Fibroblast of lung (primary cell): ENCODE data around the gene PRR15. TPM values are rescaled to one million over a fixed set of nuclear protein-coding genes. Genes with fewer than 3 reads are reported as not detected.
A peak's percentile ranks its signal among the peaks of the same experiment; 100 is the strongest.

Experiments
- DNase-seq, 2 donors: peaks; one replicate each; pipeline versions ENCODE4 v3.0.0 to v3.0.0-alpha.2; 2010; ENCODE audit warnings: low read depth in 2 of 2
- H2AFZ ChIP-seq: 2 replicates; pipeline ENCODE4 v1.5.1; 2012; ENCODE audit warnings: low read length, control low read depth, inconsistent platforms
- H3K27ac ChIP-seq: 2 replicates; pipeline ENCODE4 v1.5.1; 2011; ENCODE audit warnings: low read length, control low read depth; ENCODE audit not compliant: insufficient read depth
- H3K27me3 ChIP-seq: 2 replicates; pipeline ENCODE4 v1.5.1; 2011; ENCODE audit warnings: mild to moderate bottlenecking, low read length; ENCODE audit not compliant: control insufficient read depth, insufficient read depth
- H3K36me3 ChIP-seq: 2 replicates; pipeline ENCODE4 v1.5.1; 2011; ENCODE audit warnings: low read length; ENCODE audit not compliant: control insufficient read depth, insufficient read depth
- H3K4me1 ChIP-seq: 2 replicates; pipeline ENCODE4 v1.5.1; 2011; ENCODE audit warnings: low read length; ENCODE audit not compliant: control insufficient read depth, insufficient read depth; ENCODE audit errors: extremely low read depth
- H3K4me2 ChIP-seq: 2 replicates; pipeline ENCODE4 v1.5.1; 2011; ENCODE audit warnings: low read length, control low read depth; ENCODE audit not compliant: insufficient read depth; ENCODE audit errors: extremely low read depth
- H3K4me3 ChIP-seq, 4 experiments: fragments of 200-600 bp in 1 of 4; sonication (generic) in 1 of 4; replicated peaks in 1 of 4; 2 replicates each; pipeline ENCODE4 v1.5.1; 2011 to 2016; ENCODE audit warnings: low read length in 4 of 4, low read depth in 3 of 4, mild to moderate bottlenecking in 3 of 4, control low read depth in 2 of 4, inconsistent platforms in 1 of 4, mixed read lengths in 1 of 4; ENCODE audit not compliant: insufficient read depth in 1 of 4; ENCODE audit errors: control extremely low read depth in 1 of 4
- H3K79me2 ChIP-seq: 2 replicates; pipeline ENCODE4 v1.5.1; 2012; ENCODE audit warnings: mild to moderate bottlenecking, low read length, inconsistent platforms; ENCODE audit not compliant: control insufficient read depth, insufficient read depth
- H3K9ac ChIP-seq: 2 replicates; pipeline ENCODE4 v1.5.1; 2011; ENCODE audit warnings: mild to moderate bottlenecking, low read length, control low read depth; ENCODE audit not compliant: insufficient read depth
- H3K9me3 ChIP-seq: 2 replicates; pipeline ENCODE4 v1.5.1; 2012; ENCODE audit warnings: low read depth, low read length; ENCODE audit not compliant: control insufficient read depth, insufficient read depth
- H4K20me1 ChIP-seq: 2 replicates; pipeline ENCODE4 v1.5.1; 2011; ENCODE audit warnings: low read length; ENCODE audit not compliant: control insufficient read depth, insufficient read depth; ENCODE audit errors: extremely low read depth
- EZH2 ChIP-seq: IDR thresholded peaks from 2 replicates; pipeline ENCODE4 v1.5.1; 2012; ENCODE audit warnings: low read length, control low read depth, mild to moderate bottlenecking; ENCODE audit errors: missing control alignments
- polyA minus RNA-seq: library from RNA; depleted of rRNA, polyadenylated mRNA; stranded (reverse); fragments of >200 nt; gene quantifications from 2 replicates; pipeline ENCODE4 v1.2.3, GENCODE V29; 2011; ENCODE audit warnings: low replicate concordance
- polyA plus RNA-seq, 2 donors: library from polyadenylated mRNA; depleted of rRNA in 1 of 2; stranded (reverse) in 1 of 2; unstranded in 1 of 2; fragments of >200 nt; gene quantifications; 2 replicates each; pipeline ENCODE4 v1.2.1, GENCODE V29; 2011 to 2012; ENCODE audit warnings: missing spikeins in 1 of 2
- total RNA-seq: library from RNA; depleted of rRNA; stranded (reverse); fragments of >200 nt; gene quantifications from 2 replicates; pipeline ENCODE4 v1.2.1, GENCODE V29; 2014
- TF ChIP-seq, protein P1 (sequence below), 2 donors: IDR thresholded peaks in 1 of 2; conservative IDR thresholded peaks in 1 of 2; 1 replicate in 1 of 2; 2 replicates in 1 of 2; pipeline ENCODE4 v1.5.1; 2011 to 2012; ENCODE audit warnings: low read length in 2 of 2, control low read depth in 1 of 2, inconsistent platforms in 1 of 2, low read depth in 1 of 2, mild to moderate bottlenecking in 1 of 2

PRR15 gene, protein sequence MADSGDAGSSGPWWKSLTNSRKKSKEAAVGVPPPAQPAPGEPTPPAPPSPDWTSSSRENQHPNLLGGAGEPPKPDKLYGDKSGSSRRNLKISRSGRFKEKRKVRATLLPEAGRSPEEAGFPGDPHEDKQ
- total RNA-seq (0.51 TPM in 1 of 2 replicates, not detected in the other), polyA plus RNA-seq (0.43 TPM in 1 of 2 replicates, not detected in the other), polyA minus RNA-seq (not detected in 2 replicates)
- 0.90 TPM in 1 of 2 replicates, not detected in the other for polyA plus RNA-seq (2012)

- Histone ChIP-seq H3K36me3 (no peaks in the 10 kb centered on the region), H3K9ac (no peak within 1 kb of the TSS), H3K79me2 (no peaks in the 10 kb centered on the region), H2AFZ (peak within 1 kb of the TSS; percentile 75), H3K4me2 (peak within 1 kb of the TSS; percentile 99), H4K20me1 (no peaks in the 10 kb centered on the region), H3K4me3 (peak within 1 kb of the TSS; percentile 35 to 65 (median 44)), H3K4me1 (no peaks in the 10 kb centered on the region), H3K9me3 (no peaks in the 10 kb centered on the region), H3K27me3 (peaks cover 34% of the 10 kb centered on the region), H3K27ac (no peak within 1 kb of the TSS)
- peak in 1 of 2 donors; percentile 26 for DNase-seq
- TF ChIP-seq, protein P1, sequence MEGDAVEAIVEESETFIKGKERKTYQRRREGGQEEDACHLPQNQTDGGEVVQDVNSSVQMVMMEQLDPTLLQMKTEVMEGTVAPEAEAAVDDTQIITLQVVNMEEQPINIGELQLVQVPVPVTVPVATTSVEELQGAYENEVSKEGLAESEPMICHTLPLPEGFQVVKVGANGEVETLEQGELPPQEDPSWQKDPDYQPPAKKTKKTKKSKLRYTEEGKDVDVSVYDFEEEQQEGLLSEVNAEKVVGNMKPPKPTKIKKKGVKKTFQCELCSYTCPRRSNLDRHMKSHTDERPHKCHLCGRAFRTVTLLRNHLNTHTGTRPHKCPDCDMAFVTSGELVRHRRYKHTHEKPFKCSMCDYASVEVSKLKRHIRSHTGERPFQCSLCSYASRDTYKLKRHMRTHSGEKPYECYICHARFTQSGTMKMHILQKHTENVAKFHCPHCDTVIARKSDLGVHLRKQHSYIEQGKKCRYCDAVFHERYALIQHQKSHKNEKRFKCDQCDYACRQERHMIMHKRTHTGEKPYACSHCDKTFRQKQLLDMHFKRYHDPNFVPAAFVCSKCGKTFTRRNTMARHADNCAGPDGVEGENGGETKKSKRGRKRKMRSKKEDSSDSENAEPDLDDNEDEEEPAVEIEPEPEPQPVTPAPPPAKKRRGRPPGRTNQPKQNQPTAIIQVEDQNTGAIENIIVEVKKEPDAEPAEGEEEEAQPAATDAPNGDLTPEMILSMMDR (conservative IDR thresholded peaks at IDR 0.05 in 1 of 2, IDR thresholded peaks at IDR 0.05 in 1 of 2; ENCODE audit: low read depth in 1 of 2, low read length in 2 of 2): no peak
- peak; percentile 22 for TF ChIP-seq EZH2
Observed at GRCh38 chr7:29563590-29564495, at the start of gene PRR15. Gene PRR15 (plus strand): TSS chr7:29563835. CDS start chr7:29566330, 2,495 bp downstream.

DNA sequence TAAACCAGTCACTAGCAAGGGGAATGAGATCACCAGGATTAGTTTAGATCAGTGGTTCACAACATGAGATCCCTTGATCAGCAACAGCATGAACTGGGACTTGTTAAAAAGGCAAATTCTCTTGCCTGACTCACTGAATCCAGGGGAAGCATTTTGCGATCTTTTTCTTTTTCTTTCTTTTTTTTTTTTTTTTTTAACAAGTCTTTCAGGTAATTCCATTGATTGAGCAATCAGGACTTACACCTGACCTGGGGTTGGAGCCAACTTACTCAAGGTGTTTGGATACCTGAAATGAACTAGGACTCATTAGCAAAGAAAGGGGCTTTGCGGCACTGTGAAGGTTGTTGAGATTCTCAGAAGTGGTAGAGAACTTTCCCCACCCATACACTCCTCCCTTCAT lies 47.1 kb upstream of the PRR15 start:
- TF ChIP-seq EZH2: no peak
- TF ChIP-seq, protein P1 (conservative IDR thresholded peaks at IDR 0.05 in 1 of 2, IDR thresholded peaks at IDR 0.05 in 1 of 2; ENCODE audit: low read depth in 1 of 2, low read length in 2 of 2): no peak
- DNase-seq: no peak
- Histone ChIP-seq H4K20me1 (no peaks in the 10 kb centered on the region), H3K4me2 (no peak overlapping the region), H2AFZ (no peak overlapping the region), H3K36me3 (no peaks in the 10 kb centered on the region), H3K4me1 (no peaks in the 10 kb centered on the region), H3K9ac (no peak overlapping the region), H3K79me2 (no peaks in the 10 kb centered on the region), H3K27me3 (no peaks in the 10 kb centered on the region), H3K27ac (no peak overlapping the region), H3K4me3 (no peak overlapping the region), H3K9me3 (no peaks in the 10 kb centered on the region)

DNA sequence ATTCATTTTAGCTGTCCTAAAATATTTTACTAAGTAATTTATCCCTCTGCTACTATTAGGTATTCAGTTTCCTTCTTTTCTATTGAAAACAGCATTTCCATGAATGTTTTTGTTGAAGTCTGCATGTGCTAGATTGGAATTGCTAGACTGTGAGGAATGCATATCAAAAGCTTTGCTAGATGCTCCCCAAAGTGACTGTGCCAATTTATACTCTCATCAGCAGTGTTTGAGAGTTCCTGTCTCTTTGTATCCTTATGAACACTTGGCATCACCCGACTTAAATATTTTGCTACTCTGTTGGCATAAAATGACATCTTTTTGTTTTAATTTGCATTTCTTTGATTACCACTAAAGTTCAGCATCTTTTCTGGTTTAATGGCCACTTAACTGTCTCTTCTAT lies 45.0 kb upstream of the PRR15 start:
- Histone ChIP-seq H3K4me1 (no peaks in the 10 kb centered on the region), H4K20me1 (no peaks in the 10 kb centered on the region), H3K4me2 (no peak overlapping the region), H3K27ac (no peak overlapping the region), H2AFZ (no peak overlapping the region), H3K79me2 (no peaks in the 10 kb centered on the region), H3K36me3 (no peaks in the 10 kb centered on the region), H3K9ac (no peak overlapping the region), H3K9me3 (no peaks in the 10 kb centered on the region), H3K4me3 (no peak overlapping the region), H3K27me3 (no peaks in the 10 kb centered on the region)
- TF ChIP-seq, protein P1 (conservative IDR thresholded peaks at IDR 0.05 in 1 of 2, IDR thresholded peaks at IDR 0.05 in 1 of 2; ENCODE audit: low read depth in 1 of 2, low read length in 2 of 2): no peak
- no peak for TF ChIP-seq EZH2
- no peak for DNase-seq
